GM21526 (cell line): Measurements from ENCODE around the gene GALNT9.
"Not testable (repeated sequence)": the region's sequence is repeated elsewhere in the genome, so short reads cannot be mapped to it uniquely, and the experiment has no call there.

Experiments
- ATAC-seq: cut with Tn5 transposase; IDR thresholded peaks from one replicate; pipeline ENCODE4 v1.9.1; 2021; ENCODE audit warnings: moderate library complexity; ENCODE audit not compliant: unreplicated experiment, low FRiP score

The GALNT9 gene

GRCh38 chr12:132300789-132301722 is 28.3 kb downstream of the GALNT9 start:
- no peak for ATAC-seq

- ATAC-seq, result no peak
These were observed 33.3 kb downstream of the GALNT9 start for GRCh38 chr12:132296063-132296462.

GRCh38 chr12:132295561-132295960 is 33.8 kb downstream of the GALNT9 start:
- ATAC-seq, result not testable (repeated sequence)

- no peak for ATAC-seq
These were observed 34.3 kb downstream of the GALNT9 start for GRCh38 chr12:132295101-132295526.

- ATAC-seq, result no peak
These were observed 35.0 kb downstream of the GALNT9 start for GRCh38 chr12:132294121-132295034.

- ATAC-seq, result no peak
These were observed 36.8 kb downstream of the GALNT9 start for GRCh38 chr12:132292328-132293319.

- no peak for ATAC-seq
These were observed 37.8 kb downstream of the GALNT9 start for GRCh38 chr12:132291402-132292175.

- no peak for ATAC-seq
These were observed 39.2 kb downstream of the GALNT9 start for GRCh38 chr12:132290203-132290540.

GRCh38 chr12:132289356-132290202 is 39.8 kb downstream of the GALNT9 start:
- ATAC-seq, result no peak

GRCh38 chr12:132288516-132289215 is 40.7 kb downstream of the GALNT9 start:
- no peak for ATAC-seq

GRCh38 chr12:132287391-132288238 is 41.8 kb downstream of the GALNT9 start:
- no peak for ATAC-seq

GRCh38 chr12:132286912-132287311 is 42.5 kb downstream of the GALNT9 start:
- ATAC-seq, result no peak

GRCh38 chr12:132285991-132286681 is 43.3 kb downstream of the GALNT9 start:
- no peak for ATAC-seq

- ATAC-seq, result no peak
These were observed 44.3 kb downstream of the GALNT9 start for GRCh38 chr12:132284827-132285741.

GRCh38 chr12:132284071-132284826 is 45.1 kb downstream of the GALNT9 start:
- no peak for ATAC-seq
